ENCODE measurements around the gene MSH6. TPM values are rescaled to one million over a fixed set of nuclear protein-coding genes. Genes with fewer than 3 reads are reported as not detected.
A peak's percentile ranks its signal among the peaks of the same experiment; 100 is the strongest.

MSH6 gene
- total RNA-seq, 2 experiments from 2014 or later: 37.3 to 38.5 TPM

DNA sequence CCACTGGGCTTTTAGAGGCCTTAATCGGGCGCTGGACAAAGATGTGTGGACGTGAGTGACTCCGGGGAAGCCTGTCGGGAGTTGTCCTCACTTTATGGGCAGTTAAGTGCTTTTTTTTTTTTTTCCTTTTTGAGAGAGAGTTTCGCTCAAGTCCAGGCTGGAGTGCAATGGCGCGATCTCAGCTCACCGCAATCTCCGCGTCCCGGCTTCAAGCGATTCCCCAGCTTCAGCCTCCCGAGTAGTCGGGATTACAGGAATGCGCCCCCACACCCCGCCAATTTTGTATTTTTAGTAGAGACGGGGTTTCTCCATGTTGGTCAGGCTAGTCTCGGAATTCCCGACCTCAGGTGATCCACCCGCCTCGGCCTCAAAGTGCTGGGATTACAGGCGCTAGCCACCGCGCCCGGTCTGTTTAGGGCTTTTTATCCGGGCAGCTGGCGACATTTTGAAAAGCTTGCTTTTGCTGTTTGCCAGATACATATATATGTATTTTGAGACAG, 1.5 kb downstream of the MSH6 start:
- H3K9me3 Mint-ChIP-seq: no peaks in the 10 kb centered on the region
- H3K9me3 ChIP-seq (ENCODE audit: control insufficient read depth in 1 of 2, insufficient read depth in 1 of 2, low read length in 2 of 2): no peaks in the 10 kb centered on the region
- H3K27ac ChIP-seq (ENCODE audit: low read depth in 1 of 2, low read length in 2 of 2): no peak overlapping the region
- H3K4me3 Mint-ChIP-seq: peak overlapping the region; percentile 95
- TF ChIP-seq, protein P1, sequence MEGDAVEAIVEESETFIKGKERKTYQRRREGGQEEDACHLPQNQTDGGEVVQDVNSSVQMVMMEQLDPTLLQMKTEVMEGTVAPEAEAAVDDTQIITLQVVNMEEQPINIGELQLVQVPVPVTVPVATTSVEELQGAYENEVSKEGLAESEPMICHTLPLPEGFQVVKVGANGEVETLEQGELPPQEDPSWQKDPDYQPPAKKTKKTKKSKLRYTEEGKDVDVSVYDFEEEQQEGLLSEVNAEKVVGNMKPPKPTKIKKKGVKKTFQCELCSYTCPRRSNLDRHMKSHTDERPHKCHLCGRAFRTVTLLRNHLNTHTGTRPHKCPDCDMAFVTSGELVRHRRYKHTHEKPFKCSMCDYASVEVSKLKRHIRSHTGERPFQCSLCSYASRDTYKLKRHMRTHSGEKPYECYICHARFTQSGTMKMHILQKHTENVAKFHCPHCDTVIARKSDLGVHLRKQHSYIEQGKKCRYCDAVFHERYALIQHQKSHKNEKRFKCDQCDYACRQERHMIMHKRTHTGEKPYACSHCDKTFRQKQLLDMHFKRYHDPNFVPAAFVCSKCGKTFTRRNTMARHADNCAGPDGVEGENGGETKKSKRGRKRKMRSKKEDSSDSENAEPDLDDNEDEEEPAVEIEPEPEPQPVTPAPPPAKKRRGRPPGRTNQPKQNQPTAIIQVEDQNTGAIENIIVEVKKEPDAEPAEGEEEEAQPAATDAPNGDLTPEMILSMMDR (IDR thresholded peaks at IDR 0.05): no peak
- H3K36me3 Mint-ChIP-seq (ENCODE audit: low read depth): peaks cover 4% of the 10 kb centered on the region
- DNase-seq (peak in 1 of 14 experiments; percentile 45), ATAC-seq (ENCODE audit: poor library complexity) (no peak)
- no peaks in the 10 kb centered on the region for H3K27me3 Mint-ChIP-seq
- H3K4me1 ChIP-seq (ENCODE audit: insufficient read depth, low read length): peaks cover 39% of the 10 kb centered on the region
- H3K27ac Mint-ChIP-seq: peak overlapping the region; percentile 86
- H3K27me3 ChIP-seq (ENCODE audit: control insufficient read depth in 1 of 2, insufficient read depth in 2 of 2, low read length in 2 of 2): no peaks in the 10 kb centered on the region
- peak overlapping the region; percentile 78 for H3K4me3 ChIP-seq (ENCODE audit: low read length)
- peaks cover 29% of the 10 kb centered on the region for H3K4me1 Mint-ChIP-seq (ENCODE audit: low read depth)
- POLR2A ChIA-PET: interaction anchor here (2.2 kb wide), 1 partner anchor 123 kb away, joined by 20 read pairs; the partner anchor contains the start of gene FBXO11
- H3K36me3 ChIP-seq (ENCODE audit: insufficient read depth, low read length): no peaks in the 10 kb centered on the region
- intact Hi-C loops (cut with DNase I, micrococcal nuclease): loop anchor here in 1 of 2 experiments (5.0 kb wide), 2 partner anchors 113 to 867 kb away; partner anchors contain the start of gene MCFD2
- CTCF ChIA-PET: interaction anchor here (0.9 kb wide), 1 partner anchor 13 kb away, joined by 3 read pairs; no protein-coding TSS in a partner anchor

DNA sequence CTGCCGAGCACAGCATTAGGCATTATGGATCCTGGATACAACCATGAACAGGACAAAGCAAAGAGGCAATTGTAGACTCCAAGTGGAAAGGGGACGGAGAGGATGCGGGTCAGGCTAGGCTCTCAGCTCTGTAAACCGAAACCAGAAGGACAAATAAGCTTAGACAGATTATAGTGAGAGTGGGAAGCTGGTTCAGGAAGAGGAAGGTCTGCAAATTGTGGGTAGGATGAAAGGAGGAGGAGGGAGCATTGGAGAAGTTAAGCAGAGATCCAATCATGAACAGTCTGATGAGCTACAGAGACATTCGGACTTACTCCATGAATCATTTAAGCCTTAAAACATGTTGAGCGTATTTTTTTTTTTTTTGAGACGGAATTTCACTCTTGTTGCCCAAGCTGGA, 3.0 kb downstream of the MSH6 start:
- ATAC-seq (ENCODE audit: poor library complexity): no peak
- Mint-ChIP-seq H3K9me3 (no peaks in the 10 kb centered on the region), H3K4me3 (peak overlapping the region; percentile 70), H3K27ac (peak overlapping the region; percentile 86), H3K27me3 (no peaks in the 10 kb centered on the region), H3K36me3 (ENCODE audit: low read depth) (peaks cover 10% of the 10 kb centered on the region), H3K4me1 (ENCODE audit: low read depth) (peaks cover 33% of the 10 kb centered on the region)
- Histone ChIP-seq H3K27me3 (ENCODE audit: control insufficient read depth in 1 of 2, insufficient read depth in 2 of 2, low read length in 2 of 2) (no peaks in the 10 kb centered on the region), H3K36me3 (ENCODE audit: insufficient read depth, low read length) (peaks cover 1% of the 10 kb centered on the region), H3K4me3 (ENCODE audit: low read length) (no peak overlapping the region), H3K4me1 (ENCODE audit: insufficient read depth, low read length) (peaks cover 43% of the 10 kb centered on the region), H3K9me3 (ENCODE audit: control insufficient read depth in 1 of 2, insufficient read depth in 1 of 2, low read length in 2 of 2) (no peaks in the 10 kb centered on the region), H3K27ac (ENCODE audit: low read depth in 1 of 2, low read length in 2 of 2) (no peak overlapping the region)
- POLR2A ChIA-PET: no interaction called here
- peak in 2 of 14 experiments; percentile 34 to 39 for DNase-seq
- TF ChIP-seq, protein P1 (IDR thresholded peaks at IDR 0.05): no peak
- intact Hi-C loops (cut with DNase I, micrococcal nuclease): no loop called here
- CTCF ChIA-PET: no interaction called here

DNA sequence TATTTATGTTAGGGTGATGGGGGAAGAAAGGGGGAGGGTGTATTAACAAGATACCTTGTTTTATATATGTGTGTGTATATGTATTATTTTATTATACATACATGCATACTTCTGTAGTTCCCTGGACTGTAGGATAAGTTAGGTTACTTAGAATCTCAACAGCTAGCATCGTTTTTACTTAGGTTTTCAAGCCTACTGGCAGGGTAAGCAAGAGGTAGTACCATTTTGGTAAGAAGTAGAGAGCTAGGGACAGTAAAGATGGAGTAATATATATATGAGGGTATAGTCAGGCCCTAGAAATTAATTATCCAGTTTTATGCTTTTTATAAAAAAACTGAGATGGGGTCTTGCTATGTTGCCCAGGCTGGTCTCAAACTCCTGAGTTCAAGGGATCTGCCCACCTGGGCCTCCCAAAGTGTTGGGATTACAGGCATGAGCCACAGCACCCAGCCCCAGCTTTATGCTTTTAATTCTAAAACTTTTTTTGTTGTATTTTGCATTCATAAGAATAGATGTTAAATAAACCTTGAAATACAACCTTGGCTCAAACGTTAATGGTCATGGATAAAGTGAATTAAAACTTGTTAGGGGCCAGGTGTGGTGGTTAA, 13.2 kb downstream of the MSH6 start:
- no peak overlapping the region for H3K4me3 ChIP-seq (ENCODE audit: low read length)
- no peak overlapping the region for H3K27ac ChIP-seq (ENCODE audit: low read depth in 1 of 2, low read length in 2 of 2)
- POLR2A ChIA-PET: interaction anchor here (0.7 to 2.3 kb wide), 2 partner anchors 13 to 20 kb away, joined by 3 to 11 read pairs; partner anchors contain the start of gene MSH6
- H3K27me3 Mint-ChIP-seq: no peaks in the 10 kb centered on the region
- no peaks in the 10 kb centered on the region for H3K4me1 ChIP-seq (ENCODE audit: insufficient read depth, low read length)
- H3K27ac Mint-ChIP-seq: no peak overlapping the region
- peaks cover 76% of the 10 kb centered on the region for H3K36me3 Mint-ChIP-seq (ENCODE audit: low read depth)
- H3K9me3 Mint-ChIP-seq: no peaks in the 10 kb centered on the region
- intact Hi-C loops (cut with DNase I, micrococcal nuclease): no loop called here
- TF ChIP-seq, protein P1 (IDR thresholded peaks at IDR 0.05): no peak
- peaks cover 65% of the 10 kb centered on the region for H3K36me3 ChIP-seq (ENCODE audit: insufficient read depth, low read length)
- DNase-seq (no peak), ATAC-seq (ENCODE audit: poor library complexity) (no peak)
- no peak overlapping the region for H3K4me3 Mint-ChIP-seq
- H3K27me3 ChIP-seq (ENCODE audit: control insufficient read depth in 1 of 2, insufficient read depth in 2 of 2, low read length in 2 of 2): no peaks in the 10 kb centered on the region
- H3K4me1 Mint-ChIP-seq (ENCODE audit: low read depth): peaks cover 7% of the 10 kb centered on the region
- no peaks in the 10 kb centered on the region for H3K9me3 ChIP-seq (ENCODE audit: control insufficient read depth in 1 of 2, insufficient read depth in 1 of 2, low read length in 2 of 2)
- CTCF ChIA-PET: interaction anchor here (1.5 kb wide), 1 partner anchor 29 kb away, joined by 4 read pairs; no protein-coding TSS in a partner anchor
